HFF-Myc (cell line): ENCODE data around the gene TNFAIP3.

Source experiments
- DNase-seq: peaks from one replicate; pipeline ENCODE4 v3.0.0-alpha.2; 2011; ENCODE audit warnings: low read depth; ENCODE audit errors: extremely low read depth
- H3K4me3 ChIP-seq: replicated peaks from 2 replicates; pipeline ENCODE4 v1.5.1; 2011; ENCODE audit warnings: low read depth, mild to moderate bottlenecking, control low read depth, low read length
- CTCF ChIP-seq: IDR thresholded peaks from 2 replicates; pipeline ENCODE4 v1.5.1; 2012; ENCODE audit warnings: mild to moderate bottlenecking, low read depth, low read length, control low read depth; ENCODE audit errors: missing control alignments

TNFAIP3 gene

GRCh38 chr6:137919837-137920730, 53.0 kb downstream of the TNFAIP3 start:
- TF ChIP-seq CTCF = no peak
- no peak overlapping the region for H3K4me3 ChIP-seq
- no peak for DNase-seq

- DNase-seq = no peak
- peak; percentile 10 for TF ChIP-seq CTCF
- H3K4me3 ChIP-seq = no peak overlapping the region
Observed at GRCh38 chr6:137921823-137922222, 54.8 kb downstream of the TNFAIP3 start.

- H3K4me3 ChIP-seq = no peak overlapping the region
- no peak for DNase-seq
- TF ChIP-seq CTCF = no peak
Observed at GRCh38 chr6:137923866-137924653, 57.0 kb downstream of the TNFAIP3 start.

- DNase-seq = no peak
- TF ChIP-seq CTCF = no peak
- no peak overlapping the region for H3K4me3 ChIP-seq
Observed at GRCh38 chr6:137925141-137925698, 58.2 kb downstream of the TNFAIP3 start.

GRCh38 chr6:137926207-137926731, 59.2 kb downstream of the TNFAIP3 start:
- no peak overlapping the region for H3K4me3 ChIP-seq
- no peak for TF ChIP-seq CTCF
- DNase-seq = peak; percentile 35

- TF ChIP-seq CTCF = no peak
- H3K4me3 ChIP-seq = no peak overlapping the region
- no peak for DNase-seq
Observed at GRCh38 chr6:137926985-137927384, 59.9 kb downstream of the TNFAIP3 start.
